HepG2 (cell line): ENCODE results near the gene TNS1. TPM values are rescaled to one million over a fixed set of nuclear protein-coding genes. Genes with fewer than 3 reads are reported as not detected.

ENCODE experiments used
- ATAC-seq: fragments of 200-7000 bp; cut with Tn5 transposase; 3 replicates; pipeline ENCODE4 v1.9.1; 2020; ENCODE audit warnings: mild to moderate bottlenecking, moderate library complexity
- BruUV-seq: library from RNA; stranded (reverse); fragments of 400-500 nt; replicated peaks from 2 replicates; lab custom pipeline; 2021; lab: Mats Ljungman, UMichigan
- CTCF ChIA-PET: fragments of 300-600 bp; formaldehyde crosslinking; extraction: SDS; loops from one replicate; lab custom pipeline; 2021; ENCODE audit warnings: low total read pairs, inconsistent platforms, low intra/inter-chr PET ratio; lab: Yijun Ruan, JAX
- POLR2A ChIA-PET: fragments of 350-600 bp; sonication (Branson Sonifier 250); formaldehyde crosslinking; loops from one replicate; lab custom pipeline; 2020; ENCODE audit warnings: antibody characterized with exemption, inconsistent platforms; lab: Yijun Ruan, JAX
- DNase-seq: peaks from one replicate; pipeline ENCODE4 v3.0.0-alpha.2; 2015; ENCODE audit warnings: low spot score
- FAIRE-seq: peaks from 3 replicates; lab custom pipeline; 2011; peaks lifted over from hg19 to GRCh38; lab: Jason Lieb, UNC
- H2AFZ ChIP-seq: one replicate; pipeline ENCODE4 v1.6.1; 2011; ENCODE audit warnings: low read length, inconsistent platforms
- H3K27ac ChIP-seq: fragments of 300-600 bp; 3 replicates; pipeline ENCODE4 v1.8.0; 2011; ENCODE audit warnings: mixed run types, mild to moderate bottlenecking, mixed read lengths, low read length, inconsistent platforms; ENCODE audit not compliant: insufficient read depth; ENCODE audit errors: extremely low read length
- H3K27me3 ChIP-seq, 2 experiments: fragments of 200-600 bp in 1 of 2; 2 replicates in 1 of 2; 3 replicates in 1 of 2; pipeline versions ENCODE4 v1.6.0 to v1.8.0; 2011; ENCODE audit warnings: low read length in 2 of 2, mild to moderate bottlenecking in 2 of 2, moderate library complexity in 2 of 2, inconsistent platforms in 1 of 2; ENCODE audit not compliant: insufficient read depth in 2 of 2, control insufficient read depth in 1 of 2
- H3K36me3 ChIP-seq, 2 experiments: fragments of 200-600 bp in 1 of 2; replicated peaks in 1 of 2; 2 replicates in 1 of 2; 3 replicates in 1 of 2; pipeline versions ENCODE4 v1.5.1 to v1.8.0; 2011; ENCODE audit warnings: low read length in 2 of 2, inconsistent platforms in 1 of 2; ENCODE audit not compliant: insufficient read depth in 2 of 2, control insufficient read depth in 1 of 2
- H3K4me1 ChIP-seq: 2 replicates; pipeline ENCODE4 v1.5.1; 2012; ENCODE audit warnings: low read length, inconsistent platforms; ENCODE audit not compliant: insufficient read depth
- H3K4me2 ChIP-seq: 2 replicates; pipeline ENCODE4 v1.6.0; 2011; ENCODE audit warnings: low read depth, low read length, inconsistent platforms
- H3K4me3 ChIP-seq, 3 experiments: fragments of 200-600 bp in 1 of 3; sonication (generic), shearing (Covaris generic) in 1 of 3; replicated peaks in 1 of 3; 2 replicates each; pipeline ENCODE4 v1.5.1; 2011 to 2016; ENCODE audit warnings: low read length in 3 of 3, inconsistent platforms in 2 of 3, low read depth in 2 of 3, mild to moderate bottlenecking in 2 of 3, control low read depth in 1 of 3, mixed read lengths in 1 of 3; ENCODE audit not compliant: insufficient read depth in 1 of 3
- H3K79me2 ChIP-seq: one replicate; pipeline ENCODE4 v1.6.1; 2011; ENCODE audit warnings: low read length, inconsistent platforms; ENCODE audit not compliant: insufficient read depth
- H3K9ac ChIP-seq: 2 replicates; pipeline ENCODE4 v1.6.0; 2011; ENCODE audit warnings: mild to moderate bottlenecking, low read depth, low read length, inconsistent platforms; ENCODE audit not compliant: insufficient read depth
- H3K9me3 ChIP-seq: 2 replicates; pipeline ENCODE4 v1.5.1; 2012; ENCODE audit warnings: mild to moderate bottlenecking, low read length
- H4K20me1 ChIP-seq: 2 replicates; pipeline ENCODE4 v1.6.0; 2011; ENCODE audit warnings: inconsistent platforms, mild to moderate bottlenecking, low read length, moderate library complexity; ENCODE audit not compliant: insufficient read depth
- SKI ChIP-seq: fragments of 450-650 bp; IDR thresholded peaks from one replicate; pipeline ENCODE4 v1.6.1; 2018; ENCODE audit warnings: mild to moderate bottlenecking; ENCODE audit not compliant: partially characterized antibody
- ZNF317 ChIP-seq: sonication (generic); formaldehyde crosslinking; IDR thresholded peaks from 2 replicates; pipeline ENCODE4 v1.5.0; 2020; ENCODE audit warnings: mild to moderate bottlenecking, missing genetic modification reagents
- ZNF749 ChIP-seq: sonication (generic); formaldehyde crosslinking; IDR thresholded peaks from 2 replicates; pipeline ENCODE4 v1.8.0; 2022; ENCODE audit warnings: mild to moderate bottlenecking, missing genetic modification reagents, moderate library complexity, borderline replicate concordance
- WGBS: methylation state at CpG from one replicate; pipeline ENCODE4 v1.1.6; 2017; ENCODE audit warnings: low lambda C conversion rate; 5-methylcytosine and 5-hydroxymethylcytosine counted together
- in situ Hi-C: cut with HindIII; loops from 2 replicates; pipeline ENCODE4 v1.10.0; 2017; ENCODE audit warnings: low pct_unique_long_range_greater_than_20kb; ENCODE audit not compliant: extremely low pct_ligation_motif_present
- intact Hi-C: fragments of 100-400 bp; cut with micrococcal nuclease; formaldehyde crosslinking; loops from one replicate; pipeline ENCODE4 v1.10.0; 2022; ENCODE audit not compliant: unreplicated experiment
- polyA plus RNA-seq, 8 experiments: library from polyadenylated mRNA; depleted of rRNA in 3 of 8; stranded (reverse) in 7 of 8; unstranded in 1 of 8; fragments of >200 nt; fragmentation: Illumina TruSeq in 4 of 8; extraction: Trizol in 4 of 8; gene quantifications; 2 replicates each; pipeline versions ENCODE4 v1.2.1 to v1.2.3, GENCODE V29; 2011 to 2016; ENCODE audit warnings: low read depth in 4 of 8, missing spikeins in 1 of 8, mixed read lengths in 1 of 8; ENCODE audit not compliant: insufficient read depth in 1 of 8
- total RNA-seq, 5 experiments: library from RNA; depleted of rRNA; stranded (reverse); fragments of >200 nt; fragmentation: Illumina TruSeq; extraction: Trizol; gene quantifications; 2 replicates each; pipeline ENCODE4 v1.2.3, GENCODE V29; 2016; ENCODE audit warnings: low read depth in 1 of 5

The TNS1 gene
- total and polyA plus RNA-seq, 2 of the 13 experiments (the other 11 are each of a cell fraction or from before 2014, with no cell fraction given) = 1.9 to 118 TPM

DNA sequence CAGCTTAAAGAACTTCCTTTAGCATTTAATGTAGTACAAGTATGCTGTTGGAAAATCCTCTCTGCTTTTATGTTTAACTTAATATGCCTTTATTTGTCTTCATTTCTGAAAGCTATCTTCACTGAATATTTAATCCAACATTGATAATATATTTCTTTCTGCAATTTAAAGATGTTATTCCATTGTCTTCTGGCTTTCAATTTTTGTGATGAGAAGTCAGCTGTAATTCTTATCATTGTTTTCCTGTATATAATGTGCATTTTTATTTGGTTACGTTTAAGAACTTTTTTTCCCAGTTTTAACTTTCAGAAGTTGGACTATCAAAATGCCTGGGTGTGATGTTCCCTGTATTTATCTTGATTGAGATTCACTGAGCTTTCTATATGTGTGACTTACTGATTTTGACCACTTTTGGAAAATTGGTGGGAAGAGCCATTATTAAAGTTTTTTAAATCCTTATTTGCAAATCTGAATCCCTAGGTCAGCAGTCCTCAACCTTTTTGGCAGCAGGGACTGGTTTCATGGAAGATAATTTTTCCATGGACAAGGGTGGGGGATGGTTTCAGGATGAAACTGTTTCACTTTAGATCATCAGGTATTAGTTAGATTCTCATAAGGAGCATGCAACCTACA is 241.0 kb downstream of the TNS1 start:
- FAIRE-seq = no peak
- Histone ChIP-seq H3K9ac (no peak overlapping the region), H3K27ac (no peak overlapping the region), H3K79me2 (no peaks in the 10 kb centered on the region), H2AFZ (no peak overlapping the region)
- peak; percentile 99 for TF ChIP-seq ZNF317 (CRISPR knock-in tag)
- TF ChIP-seq ZNF749 (CRISPR knock-in tag) = no peak
- TF ChIP-seq, all 625 proteins: peak for 1
- Histone ChIP-seq H3K36me3 (no peaks in the 10 kb centered on the region), H3K4me3 (no peak overlapping the region), H3K27me3 (no peaks in the 10 kb centered on the region; a peak in 1 of 5 replicates), H3K4me2 (no peak overlapping the region), H3K4me1 (no peaks in the 10 kb centered on the region), H4K20me1 (no peaks in the 10 kb centered on the region), H3K9me3 (peaks cover 16% of the 10 kb centered on the region)
- ATAC-seq = no peak
- DNase-seq = no peak
- no TSS peak for BruUV-seq
- in situ Hi-C loops (no loop called here), intact Hi-C loops (no loop called here)
- CTCF ChIA-PET = no interaction called here
- POLR2A ChIA-PET = no interaction called here
- 2% methylated on average over 1 of the region's 1 CpG for WGBS

GRCh38 chr2:217759991-217760390 is 242.8 kb downstream of the TNS1 start:
- FAIRE-seq (no peak), DNase-seq (no peak)
- intact Hi-C loops = loop anchor here (5.0 kb wide), 1 partner anchor 1078 kb away; no protein-coding TSS in a partner anchor
- no peaks in the 10 kb centered on the region for H3K36me3 ChIP-seq
- POLR2A ChIA-PET = no interaction called here
- in situ Hi-C loops = loop anchor here (10.0 kb wide), 1 partner anchor 1075 kb away; no protein-coding TSS in a partner anchor
- no peaks in the 10 kb centered on the region for H3K79me2 ChIP-seq
- no peak overlapping the region for H3K27ac ChIP-seq
- H3K4me2 ChIP-seq = no peak overlapping the region
- no peak overlapping the region for H3K9ac ChIP-seq
- H3K4me1 ChIP-seq = no peaks in the 10 kb centered on the region
- H3K9me3 ChIP-seq = peaks cover 16% of the 10 kb centered on the region
- BruUV-seq = no TSS peak
- no peaks in the 10 kb centered on the region; a peak in 1 of 5 replicates for H3K27me3 ChIP-seq
- H4K20me1 ChIP-seq = peaks cover 4% of the 10 kb centered on the region; the same call in 1 of the 2 replicates
- no peak overlapping the region for H3K4me3 ChIP-seq
- H2AFZ ChIP-seq = no peak overlapping the region
- 5% methylated on average over 2 of the region's 2 CpGs for WGBS
- CTCF ChIA-PET = no interaction called here
- no peak for TF ChIP-seq SKI
- TF ChIP-seq, all 625 proteins: peak for 0
- no peak for ATAC-seq
